ENCODE data around the gene TRPM3.

TRPM3 gene

DNA sequence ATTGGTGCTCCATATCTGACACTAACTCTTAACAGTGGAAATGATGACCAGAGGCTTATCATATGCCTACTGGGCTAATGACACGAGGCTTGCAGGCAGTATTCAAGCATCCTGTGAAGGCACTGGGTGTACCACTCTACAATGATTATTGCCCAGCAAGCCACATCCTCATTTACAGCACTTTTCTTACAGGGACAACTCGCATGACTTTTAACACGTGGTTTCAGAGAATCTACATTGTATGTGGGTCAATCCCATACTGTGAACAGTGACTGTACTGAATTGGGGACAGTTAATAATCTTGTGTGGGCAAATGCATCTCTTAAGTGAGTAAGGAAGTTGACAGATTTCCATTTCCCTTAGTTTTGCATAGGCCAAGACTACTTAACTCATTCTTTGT is 260.0 kb downstream of the TRPM3 start:
- in situ Hi-C loops (cut with HindIII; ENCODE audit: low pct_ligation_motif_present, low sequenced_read_pairs): no loop called here
- no peak for DNase-seq
- Histone ChIP-seq H3K36me3 (replicated peaks) (no peaks in the 10 kb centered on the region), H3K4me3 (ENCODE audit: low read depth, low read length) (no peak overlapping the region), H3K27me3 (replicated peaks) (no peaks in the 10 kb centered on the region), H3K27ac (no peak overlapping the region)
- TF ChIP-seq, protein P1, sequence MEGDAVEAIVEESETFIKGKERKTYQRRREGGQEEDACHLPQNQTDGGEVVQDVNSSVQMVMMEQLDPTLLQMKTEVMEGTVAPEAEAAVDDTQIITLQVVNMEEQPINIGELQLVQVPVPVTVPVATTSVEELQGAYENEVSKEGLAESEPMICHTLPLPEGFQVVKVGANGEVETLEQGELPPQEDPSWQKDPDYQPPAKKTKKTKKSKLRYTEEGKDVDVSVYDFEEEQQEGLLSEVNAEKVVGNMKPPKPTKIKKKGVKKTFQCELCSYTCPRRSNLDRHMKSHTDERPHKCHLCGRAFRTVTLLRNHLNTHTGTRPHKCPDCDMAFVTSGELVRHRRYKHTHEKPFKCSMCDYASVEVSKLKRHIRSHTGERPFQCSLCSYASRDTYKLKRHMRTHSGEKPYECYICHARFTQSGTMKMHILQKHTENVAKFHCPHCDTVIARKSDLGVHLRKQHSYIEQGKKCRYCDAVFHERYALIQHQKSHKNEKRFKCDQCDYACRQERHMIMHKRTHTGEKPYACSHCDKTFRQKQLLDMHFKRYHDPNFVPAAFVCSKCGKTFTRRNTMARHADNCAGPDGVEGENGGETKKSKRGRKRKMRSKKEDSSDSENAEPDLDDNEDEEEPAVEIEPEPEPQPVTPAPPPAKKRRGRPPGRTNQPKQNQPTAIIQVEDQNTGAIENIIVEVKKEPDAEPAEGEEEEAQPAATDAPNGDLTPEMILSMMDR (IDR thresholded peaks at IDR 0.05; ENCODE audit: low read depth, low read length, missing control alignments): no peak

DNA sequence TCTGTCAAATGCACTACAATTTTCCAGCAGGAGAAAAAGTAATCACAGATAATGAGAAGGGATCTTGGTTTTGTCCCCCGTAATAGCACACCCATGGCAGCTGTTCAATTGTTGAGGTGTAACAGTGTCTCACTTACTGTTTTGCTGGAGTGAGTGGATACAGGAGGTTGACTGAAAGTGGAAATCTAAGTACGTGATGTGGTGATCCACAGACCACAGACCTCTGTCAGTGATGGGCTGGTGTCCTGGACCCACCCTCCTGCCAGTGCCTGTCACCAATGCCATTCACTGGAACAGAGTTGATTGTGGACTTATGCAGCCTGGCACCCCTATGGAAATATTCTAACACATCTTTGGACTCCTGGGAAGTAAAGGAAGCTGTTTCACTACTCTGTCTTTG is 261.7 kb downstream of the TRPM3 start:
- Histone ChIP-seq H3K4me3 (ENCODE audit: low read depth, low read length) (no peak overlapping the region), H3K27me3 (replicated peaks) (no peaks in the 10 kb centered on the region), H3K36me3 (replicated peaks) (no peaks in the 10 kb centered on the region), H3K27ac (no peak overlapping the region)
- in situ Hi-C loops (cut with HindIII; ENCODE audit: low pct_ligation_motif_present, low sequenced_read_pairs): no loop called here
- DNase-seq: no peak
- TF ChIP-seq, protein P1 (IDR thresholded peaks at IDR 0.05; ENCODE audit: low read depth, low read length, missing control alignments): no peak

DNA sequence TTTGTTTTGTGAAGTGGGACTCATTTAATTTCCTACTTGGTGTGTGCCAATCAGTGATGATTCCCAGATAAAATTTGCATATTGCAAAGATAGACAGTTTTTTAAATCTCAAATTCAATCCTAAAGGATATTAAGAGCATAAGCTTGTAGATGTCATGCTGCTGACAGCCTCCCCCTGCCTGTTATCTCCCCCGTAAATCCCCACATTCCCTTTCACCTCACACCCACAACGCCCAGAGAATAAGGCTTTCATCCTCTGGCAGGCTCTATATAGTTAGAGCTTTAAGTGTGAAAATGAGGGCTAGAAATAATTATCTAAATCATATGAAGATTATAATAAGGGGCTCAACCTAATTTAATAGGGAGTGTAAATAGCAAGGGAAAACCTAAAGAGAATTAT is 265.0 kb downstream of the TRPM3 start:
- TF ChIP-seq, protein P1 (IDR thresholded peaks at IDR 0.05; ENCODE audit: low read depth, low read length, missing control alignments): no peak
- in situ Hi-C loops (cut with HindIII; ENCODE audit: low pct_ligation_motif_present, low sequenced_read_pairs): no loop called here
- DNase-seq: no peak

DNA sequence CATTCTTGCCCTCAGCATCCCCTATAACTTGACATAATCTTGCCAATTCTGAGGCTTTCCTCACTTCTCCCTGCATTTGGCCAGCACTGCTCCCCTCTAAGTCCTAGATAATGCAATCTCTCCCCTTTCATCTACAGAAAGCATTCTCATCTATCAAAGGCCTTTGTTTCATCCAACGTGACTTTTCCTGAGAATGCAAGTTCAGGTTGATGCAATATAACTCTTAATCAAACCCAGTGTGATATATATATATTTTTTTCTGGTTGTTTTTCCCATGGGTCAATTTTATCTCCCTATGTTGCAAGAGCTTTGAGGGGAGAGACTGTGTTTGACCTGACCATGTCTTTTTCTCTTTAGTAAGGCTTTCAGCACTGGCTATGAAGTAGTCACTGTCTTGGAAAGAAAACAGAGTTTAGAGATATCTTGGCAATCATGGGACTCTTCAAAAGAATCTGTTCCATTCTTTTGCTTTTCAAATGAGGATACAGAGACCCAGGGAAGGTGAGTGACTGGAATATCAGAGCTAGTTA is 268.6 kb downstream of the TRPM3 start:
- no peak for DNase-seq
- TF ChIP-seq, protein P1 (IDR thresholded peaks at IDR 0.05; ENCODE audit: low read depth, low read length, missing control alignments): no peak
- Histone ChIP-seq H3K4me3 (ENCODE audit: low read depth, low read length) (no peak overlapping the region), H3K36me3 (replicated peaks) (no peaks in the 10 kb centered on the region), H3K27ac (no peak overlapping the region), H3K27me3 (replicated peaks) (no peaks in the 10 kb centered on the region)
- in situ Hi-C loops (cut with HindIII; ENCODE audit: low pct_ligation_motif_present, low sequenced_read_pairs): no loop called here

More for the DNA sequence above, 265.0 kb downstream of the TRPM3 start:
- Histone ChIP-seq H3K4me3 (ENCODE audit: low read depth, low read length) (no peak overlapping the region), H3K27ac (no peak overlapping the region), H3K36me3 (replicated peaks) (no peaks in the 10 kb centered on the region), H3K27me3 (replicated peaks) (no peaks in the 10 kb centered on the region)

DNA sequence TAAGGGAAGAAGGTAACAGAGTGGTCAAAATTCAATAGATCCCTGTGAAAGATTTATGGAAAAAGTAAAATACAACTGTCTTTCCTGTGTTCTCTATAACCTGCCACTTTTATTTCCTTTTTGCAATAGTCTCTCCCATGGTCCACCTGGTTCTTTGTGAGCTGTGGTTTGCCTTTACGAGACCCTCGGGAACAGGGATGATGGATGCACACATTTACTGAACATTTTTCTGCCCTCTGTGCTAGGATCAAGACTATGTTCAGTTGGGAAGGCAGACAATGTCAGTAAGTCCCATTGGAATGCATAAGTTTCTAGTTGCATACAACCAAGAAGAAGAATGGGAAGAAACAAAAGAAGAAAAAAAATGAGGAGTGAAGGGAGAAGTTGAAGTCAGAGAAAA is 281.2 kb downstream of the TRPM3 start:
- Histone ChIP-seq H3K27me3 (replicated peaks) (no peaks in the 10 kb centered on the region), H3K36me3 (replicated peaks) (no peaks in the 10 kb centered on the region), H3K4me3 (ENCODE audit: low read depth, low read length) (no peak overlapping the region), H3K27ac (no peak overlapping the region)
- DNase-seq: no peak
- TF ChIP-seq, protein P1 (IDR thresholded peaks at IDR 0.05; ENCODE audit: low read depth, low read length, missing control alignments): no peak
- in situ Hi-C loops (cut with HindIII; ENCODE audit: low pct_ligation_motif_present, low sequenced_read_pairs): no loop called here

DNA sequence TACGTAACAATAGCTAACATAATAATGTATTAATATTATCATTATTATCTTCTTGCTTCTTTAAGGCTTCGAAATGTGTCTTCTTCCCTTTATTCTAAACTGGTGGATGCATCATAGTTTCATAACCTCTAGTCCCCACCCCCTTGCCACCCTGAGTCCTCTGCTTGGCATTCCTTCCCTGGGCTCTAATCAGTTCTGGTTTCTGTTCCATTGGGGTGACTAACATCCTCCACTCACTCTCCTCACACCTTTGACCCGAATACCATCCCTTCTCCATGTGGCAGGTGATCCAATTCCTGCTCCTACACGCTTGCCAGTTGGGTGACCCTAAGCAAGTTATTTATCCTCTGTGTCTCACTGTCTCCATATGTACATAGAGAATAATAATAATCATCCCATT is 286.1 kb downstream of the TRPM3 start:
- in situ Hi-C loops (cut with HindIII; ENCODE audit: low pct_ligation_motif_present, low sequenced_read_pairs): no loop called here
- no peak overlapping the region for H3K4me3 ChIP-seq (ENCODE audit: low read depth, low read length)
- TF ChIP-seq, protein P1 (IDR thresholded peaks at IDR 0.05; ENCODE audit: low read depth, low read length, missing control alignments): no peak
- no peaks in the 10 kb centered on the region for H3K36me3 ChIP-seq (replicated peaks)
- H3K27ac ChIP-seq: no peak overlapping the region
- no peaks in the 10 kb centered on the region for H3K27me3 ChIP-seq (replicated peaks)
- no peak for DNase-seq
